OCI-LY7 (cell line): Measurements from ENCODE around the gene BCL11A. TPM values are rescaled to one million over a fixed set of nuclear protein-coding genes. Genes with fewer than 3 reads are reported as not detected.

ENCODE experiments used
- BruUV-seq: library from RNA; stranded (reverse); fragments of 400-500 nt; replicated peaks from 2 replicates; lab custom pipeline; 2021; lab: Mats Ljungman, UMichigan
- CTCF ChIA-PET: fragments of 300-600 bp; sonication (Branson Sonifier 250); formaldehyde crosslinking; loops from one replicate; lab custom pipeline; 2022; ENCODE audit warnings: antibody characterized with exemption; ENCODE audit not compliant: unreplicated experiment; lab: Charles Lee
- POLR2A ChIA-PET: fragments of 300-600 bp; sonication (Branson Sonifier 250); formaldehyde crosslinking; loops from one replicate; lab custom pipeline; 2022; ENCODE audit warnings: antibody characterized with exemption; lab: Charles Lee
- DNase-seq: peaks from one replicate; pipeline ENCODE4 v3.0.0-alpha.2; 2015; ENCODE audit warnings: low spot score
- H2AFZ ChIP-seq: fragments of 200-600 bp; sonication (generic), shearing (Covaris generic); 2 replicates; pipeline ENCODE4 v1.6.1; 2014; ENCODE audit warnings: mild to moderate bottlenecking, antibody characterized with exemption, low read length, moderate library complexity
- H3K27ac ChIP-seq: fragments of 200-600 bp; sonication (generic); 2 replicates; pipeline ENCODE4 v1.5.1; 2014; ENCODE audit warnings: mixed run types, low read depth, mild to moderate bottlenecking, moderate library complexity, low read length, inconsistent platforms; ENCODE audit not compliant: poor library complexity, severe bottlenecking
- H3K36me3 ChIP-seq: fragments of 200-600 bp; sonication (generic); 2 replicates; pipeline ENCODE4 v1.6.1; 2014; ENCODE audit warnings: mild to moderate bottlenecking, antibody characterized with exemption, low read length, moderate library complexity, mixed read lengths; ENCODE audit not compliant: insufficient read depth
- H3K4me1 ChIP-seq: fragments of 200-600 bp; sonication (generic); 2 replicates; pipeline ENCODE4 v1.5.1; 2014; ENCODE audit warnings: mild to moderate bottlenecking, low read length; ENCODE audit not compliant: insufficient read depth, poor library complexity, severe bottlenecking
- H3K4me2 ChIP-seq: fragments of 200-600 bp; sonication (generic); 2 replicates; pipeline ENCODE4 v1.6.1; 2014; ENCODE audit warnings: mild to moderate bottlenecking, low read length
- H3K4me3 ChIP-seq: fragments of 200-600 bp; sonication (generic); 2 replicates; pipeline ENCODE4 v1.5.1; 2014; ENCODE audit warnings: mild to moderate bottlenecking, low read depth, low read length; ENCODE audit not compliant: poor library complexity, severe bottlenecking
- H3K79me2 ChIP-seq: fragments of 200-600 bp; sonication (generic); 2 replicates; pipeline ENCODE4 v1.6.1; 2016; ENCODE audit warnings: low read depth, mild to moderate bottlenecking, low read length, moderate library complexity, mixed read lengths; ENCODE audit not compliant: insufficient read depth
- H3K9me2 ChIP-seq: fragments of 200-600 bp; sonication (generic); 2 replicates; pipeline ENCODE4 v1.6.1; 2016; ENCODE audit warnings: mild to moderate bottlenecking, low read length, mixed read lengths; ENCODE audit not compliant: insufficient read depth
- H3K9me3 ChIP-seq: fragments of 200-600 bp; sonication (generic); 2 replicates; pipeline ENCODE4 v1.6.1; 2014; ENCODE audit warnings: mild to moderate bottlenecking, mixed run types, low read length, mixed read lengths
- H4K20me1 ChIP-seq: fragments of 200-600 bp; sonication (generic); 2 replicates; pipeline ENCODE4 v1.6.1; 2014; ENCODE audit warnings: mild to moderate bottlenecking, antibody characterized with exemption, low read length, moderate library complexity, mixed read lengths; ENCODE audit not compliant: insufficient read depth
- CTCF ChIP-seq: fragments of 200-600 bp; sonication (generic); conservative IDR thresholded peaks from 2 replicates; pipeline ENCODE4 v1.5.1; 2014; ENCODE audit warnings: mild to moderate bottlenecking, antibody characterized with exemption, low read length, moderate library complexity, mixed read lengths
- EZH2phosphoT487 ChIP-seq: fragments of 200-600 bp; sonication (generic); IDR thresholded peaks from 2 replicates; pipeline ENCODE4 v1.6.1; 2018; ENCODE audit warnings: low read depth, borderline replicate concordance, mild to moderate bottlenecking, mixed run types, antibody characterized with exemption, low read length, moderate library complexity, mixed read lengths
- intact Hi-C: fragments of 100-400 bp; cut with micrococcal nuclease; formaldehyde crosslinking; loops from one replicate; pipeline ENCODE4 v1.10.0; 2022; ENCODE audit not compliant: unreplicated experiment
- total RNA-seq, 2 experiments: library from RNA; depleted of rRNA in 1 of 2; stranded (reverse); fragments of >200 nt in 1 of 2; shearing (Covaris generic) in 1 of 2; gene quantifications; 2 replicates each; pipeline ENCODE4 v1.2.3, GENCODE V29; 2014 to 2022

The BCL11A gene
- total RNA-seq, 2 experiments from 2014 or later, result 64.3 to 167 TPM

- intact Hi-C loops, result no loop called here
- peaks cover 96% of the 10 kb centered on the region for H3K79me2 ChIP-seq
- peak; percentile 67 for DNase-seq
- no peak overlapping the region for H3K4me2 ChIP-seq
- H3K9me3 ChIP-seq, result no peaks in the 10 kb centered on the region
- BruUV-seq, result no TSS peak
- peak overlapping the region; percentile 41 for H3K27ac ChIP-seq
- no peak for TF ChIP-seq EZH2phosphoT487
- no peak for TF ChIP-seq CTCF
- H3K4me1 ChIP-seq, result peaks cover 45% of the 10 kb centered on the region
- H3K36me3 ChIP-seq, result peaks cover 94% of the 10 kb centered on the region
- no peaks in the 10 kb centered on the region for H3K9me2 ChIP-seq
- POLR2A ChIA-PET, result interaction anchor here (0.5 to 1.8 kb wide), 14 partner anchors 8 to 299 kb away, joined by 3 to 10 read pairs (median 4); no protein-coding TSS in a partner anchor
- CTCF ChIA-PET, result interaction anchor here (0.5 to 1.1 kb wide), 4 partner anchors 13 to 1621 kb away, joined by 3 read pairs; no protein-coding TSS in a partner anchor
- peaks cover 37% of the 10 kb centered on the region; the same call in 1 of the 2 replicates for H4K20me1 ChIP-seq
- no peak overlapping the region for H2AFZ ChIP-seq
- no peak overlapping the region for H3K4me3 ChIP-seq
Observed at GRCh38 chr2:60507211-60507965, 46.1 kb downstream of the BCL11A start.

- Histone ChIP-seq H2AFZ (no peak overlapping the region), H3K36me3 (peaks cover 93% of the 10 kb centered on the region), H4K20me1 (peaks cover 29% of the 10 kb centered on the region; the same call in 1 of the 2 replicates), H3K4me3 (no peak overlapping the region), H3K9me3 (no peaks in the 10 kb centered on the region), H3K4me1 (peaks cover 30% of the 10 kb centered on the region), H3K4me2 (no peak overlapping the region), H3K79me2 (peaks cover 95% of the 10 kb centered on the region), H3K27ac (no peak overlapping the region), H3K9me2 (no peaks in the 10 kb centered on the region)
- intact Hi-C loops, result no loop called here
- BruUV-seq, result no TSS peak
- CTCF ChIA-PET, result no interaction called here
- DNase-seq, result no peak
- POLR2A ChIA-PET, result interaction anchor here (0.5 to 1.8 kb wide), 5 partner anchors 9 to 449 kb away, joined by 3 to 10 read pairs (median 3); no protein-coding TSS in a partner anchor
- no peak for TF ChIP-seq CTCF
- no peak for TF ChIP-seq EZH2phosphoT487
Observed at GRCh38 chr2:60505880-60506260, 47.6 kb downstream of the BCL11A start.
